ENCODE data around the gene TSSC4.
A peak's percentile ranks its signal among the peaks of the same experiment; 100 is the strongest.
"Not testable (repeated sequence)": the region's sequence is repeated elsewhere in the genome, so short reads cannot be mapped to it uniquely, and the experiment has no call there.

The TSSC4 gene

GRCh38 chr11:2400069-2400761 is at the start of gene TSSC4:
TSS of gene TSSC4 (plus strand) at chr11:2400750. CDS start at chr11:2402634, 1,884 bp downstream.
- peak; percentile 99 for FAIRE-seq

- no peak for FAIRE-seq
Observed at GRCh38 chr11:2351701-2352100, 48.8 kb upstream of the TSSC4 start.

GRCh38 chr11:2352420-2352819 is 48.1 kb upstream of the TSSC4 start:
- no peak for FAIRE-seq

GRCh38 chr11:2355000-2355644 is 45.4 kb upstream of the TSSC4 start:
- no peak for FAIRE-seq

- no peak for FAIRE-seq
Observed at GRCh38 chr11:2357246-2357645, 43.3 kb upstream of the TSSC4 start.

GRCh38 chr11:2357651-2358050 is 42.9 kb upstream of the TSSC4 start:
- not testable (repeated sequence) for FAIRE-seq

- no peak for FAIRE-seq
Observed at GRCh38 chr11:2358754-2359442, 41.7 kb upstream of the TSSC4 start.

GRCh38 chr11:2359557-2359956 is 41.0 kb upstream of the TSSC4 start:
- FAIRE-seq: no peak

GRCh38 chr11:2360081-2360642 is 40.4 kb upstream of the TSSC4 start:
- FAIRE-seq: no peak

GRCh38 chr11:2361565-2361964 is 39.0 kb upstream of the TSSC4 start:
- no peak for FAIRE-seq

GRCh38 chr11:2362414-2362813 is 38.1 kb upstream of the TSSC4 start:
- no peak for FAIRE-seq

GRCh38 chr11:2363130-2363529 is 37.4 kb upstream of the TSSC4 start:
- FAIRE-seq: no peak

- FAIRE-seq: no peak
Observed at GRCh38 chr11:2363577-2364370, 36.8 kb upstream of the TSSC4 start.

GRCh38 chr11:2364386-2364785 is 36.2 kb upstream of the TSSC4 start:
- FAIRE-seq: not testable (repeated sequence)

- no peak for FAIRE-seq
Observed at GRCh38 chr11:2365571-2366210, 34.9 kb upstream of the TSSC4 start.

GRCh38 chr11:2366276-2366675 is 34.3 kb upstream of the TSSC4 start:
- no peak for FAIRE-seq

- FAIRE-seq: no peak
Observed at GRCh38 chr11:2366733-2367132, 33.8 kb upstream of the TSSC4 start.

- no peak for FAIRE-seq
Observed at GRCh38 chr11:2367266-2368160, 33.0 kb upstream of the TSSC4 start.

- no peak for FAIRE-seq
Observed at GRCh38 chr11:2368178-2368850, 32.2 kb upstream of the TSSC4 start.

- no peak for FAIRE-seq
Observed at GRCh38 chr11:2368851-2369180, 31.7 kb upstream of the TSSC4 start.

GRCh38 chr11:2369320-2369719 is 31.2 kb upstream of the TSSC4 start:
- no peak for FAIRE-seq

Measured in G401.6 (cell line).